Activated CD8-positive, alpha-beta memory T cell treated with anti-CD3 and anti-CD28 coated beads, Interleukin-2, amount 10 ng/mL, durations not matched to agents 7 days and 5 days (primary cell): ENCODE measurements around the gene SNAP91. TPM values are rescaled to one million over a fixed set of nuclear protein-coding genes. Genes with fewer than 3 reads are reported as not detected.
A peak's percentile ranks its signal among the peaks of the same experiment; 100 is the strongest.
"Not testable (repeated sequence)": the region's sequence is repeated elsewhere in the genome, so short reads cannot be mapped to it uniquely, and the experiment has no call there.

Experiments used
- ATAC-seq: fragments of 150-1000 bp; cut with Tn5 transposase; one replicate; pipeline ENCODE4 v1.10.0; 2021; ENCODE audit warnings: moderate library complexity
- CTCF ChIA-PET: fragments of 350-600 bp; sonication (Branson Sonifier 250); formaldehyde crosslinking; loops from one replicate; lab custom pipeline; 2021; ENCODE audit warnings: antibody characterized with exemption; lab: Charles Lee
- DNase-seq: peaks from one replicate; pipeline ENCODE4 v3.0.0-alpha.2; 2020
- H3K27ac Mint-ChIP-seq: one replicate; pipeline ENCODE4 v1.8.0; 2021; ENCODE audit warnings: mild to moderate bottlenecking, mixed read lengths
- H3K27me3 Mint-ChIP-seq: one replicate; pipeline ENCODE4 v1.8.0; 2021; ENCODE audit warnings: mixed read lengths
- H3K36me3 Mint-ChIP-seq: one replicate; pipeline ENCODE4 v1.8.0; 2021; ENCODE audit warnings: mild to moderate bottlenecking, mixed read lengths
- H3K4me1 Mint-ChIP-seq: one replicate; pipeline ENCODE4 v1.8.0; 2021; ENCODE audit warnings: mixed read lengths
- H3K4me3 Mint-ChIP-seq: one replicate; pipeline ENCODE4 v1.8.0; 2021; ENCODE audit warnings: mild to moderate bottlenecking, moderate library complexity, mixed read lengths
- H3K9me3 Mint-ChIP-seq: one replicate; pipeline ENCODE4 v1.8.0; 2022; ENCODE audit warnings: low read depth, mixed read lengths
- total RNA-seq, 2 experiments: library from RNA; stranded (reverse); gene quantifications; one replicate each; pipeline ENCODE4 v1.2.3, GENCODE V29; 2021

Gene SNAP91
- total RNA-seq, 2 experiments from 2014 or later = not detected

- Mint-ChIP-seq H3K36me3 (no peaks in the 10 kb centered on the region), H3K27me3 (peaks cover 4% of the 10 kb centered on the region), H3K9me3 (no peaks in the 10 kb centered on the region), H3K4me3 (no peak overlapping the region), H3K27ac (no peak overlapping the region), H3K4me1 (no peaks in the 10 kb centered on the region)
- DNase-seq = no peak
- CTCF ChIA-PET = no interaction called here
- ATAC-seq = no peak
These were observed 103.4 kb downstream of the SNAP91 start for GRCh38 chr6:83605517-83605916.

GRCh38 chr6:83603551-83603950 is 105.3 kb downstream of the SNAP91 start:
- H3K27ac Mint-ChIP-seq = no peak overlapping the region
- CTCF ChIA-PET = no interaction called here
- H3K9me3 Mint-ChIP-seq = no peaks in the 10 kb centered on the region
- no peaks in the 10 kb centered on the region for H3K4me1 Mint-ChIP-seq
- no peaks in the 10 kb centered on the region for H3K36me3 Mint-ChIP-seq
- ATAC-seq (no peak), DNase-seq (no peak)
- H3K4me3 Mint-ChIP-seq = no peak overlapping the region
- H3K27me3 Mint-ChIP-seq = peaks cover 2% of the 10 kb centered on the region

GRCh38 chr6:83601119-83601518 is 107.8 kb downstream of the SNAP91 start:
- Mint-ChIP-seq H3K4me3 (no peak overlapping the region), H3K27ac (no peak overlapping the region), H3K36me3 (no peaks in the 10 kb centered on the region), H3K27me3 (no peaks in the 10 kb centered on the region), H3K4me1 (no peaks in the 10 kb centered on the region), H3K9me3 (no peaks in the 10 kb centered on the region)
- CTCF ChIA-PET = no interaction called here
- no peak for DNase-seq
- ATAC-seq = no peak

- DNase-seq (no peak), ATAC-seq (no peak)
- H3K4me3 Mint-ChIP-seq = no peak overlapping the region
- CTCF ChIA-PET = no interaction called here
- H3K4me1 Mint-ChIP-seq = no peaks in the 10 kb centered on the region
- H3K36me3 Mint-ChIP-seq = no peaks in the 10 kb centered on the region
- no peak overlapping the region for H3K27ac Mint-ChIP-seq
- no peaks in the 10 kb centered on the region for H3K9me3 Mint-ChIP-seq
- H3K27me3 Mint-ChIP-seq = no peaks in the 10 kb centered on the region
These were observed 108.4 kb downstream of the SNAP91 start for GRCh38 chr6:83600459-83600858.

- CTCF ChIA-PET = no interaction called here
- ATAC-seq = no peak
These were observed 111.4 kb downstream of the SNAP91 start for GRCh38 chr6:83597511-83597910.

GRCh38 chr6:83597051-83597450 is 111.8 kb downstream of the SNAP91 start:
- ATAC-seq = no peak
- no peak overlapping the region for H3K4me3 Mint-ChIP-seq
- DNase-seq = no peak
- H3K9me3 Mint-ChIP-seq = no peaks in the 10 kb centered on the region
- no peaks in the 10 kb centered on the region for H3K36me3 Mint-ChIP-seq
- H3K4me1 Mint-ChIP-seq = peaks cover 2% of the 10 kb centered on the region
- CTCF ChIA-PET = no interaction called here
- no peak overlapping the region for H3K27ac Mint-ChIP-seq
- no peaks in the 10 kb centered on the region for H3K27me3 Mint-ChIP-seq

More at GRCh38 chr6:83597511-83597910, 111.4 kb downstream of the SNAP91 start:
- no peak overlapping the region for H3K27ac Mint-ChIP-seq
- no peaks in the 10 kb centered on the region for H3K27me3 Mint-ChIP-seq
- H3K4me1 Mint-ChIP-seq = peaks cover 2% of the 10 kb centered on the region
- H3K9me3 Mint-ChIP-seq = no peaks in the 10 kb centered on the region
- DNase-seq = no peak
- no peaks in the 10 kb centered on the region for H3K36me3 Mint-ChIP-seq
- no peak overlapping the region for H3K4me3 Mint-ChIP-seq

GRCh38 chr6:83594941-83595340 is 114.0 kb downstream of the SNAP91 start:
- Mint-ChIP-seq H3K36me3 (no peaks in the 10 kb centered on the region), H3K27me3 (no peaks in the 10 kb centered on the region), H3K9me3 (no peaks in the 10 kb centered on the region), H3K4me1 (peaks cover 2% of the 10 kb centered on the region), H3K27ac (no peak overlapping the region), H3K4me3 (no peak overlapping the region)
- DNase-seq = no peak
- CTCF ChIA-PET = no interaction called here
- ATAC-seq = no peak

- ATAC-seq (no peak), DNase-seq (no peak)
- H3K4me1 Mint-ChIP-seq = peaks cover 2% of the 10 kb centered on the region
- H3K36me3 Mint-ChIP-seq = no peaks in the 10 kb centered on the region
- no peak overlapping the region for H3K27ac Mint-ChIP-seq
- no peaks in the 10 kb centered on the region for H3K9me3 Mint-ChIP-seq
- CTCF ChIA-PET = no interaction called here
- no peaks in the 10 kb centered on the region for H3K27me3 Mint-ChIP-seq
- no peak overlapping the region for H3K4me3 Mint-ChIP-seq
These were observed 115.5 kb downstream of the SNAP91 start for GRCh38 chr6:83593395-83593785.

GRCh38 chr6:83592770-83593394 is 116.0 kb downstream of the SNAP91 start:
- peaks cover 2% of the 10 kb centered on the region for H3K4me1 Mint-ChIP-seq
- DNase-seq (no peak), ATAC-seq (peak; percentile 51)
- no peaks in the 10 kb centered on the region for H3K27me3 Mint-ChIP-seq
- H3K4me3 Mint-ChIP-seq = peak overlapping the region; percentile 12
- CTCF ChIA-PET = no interaction called here
- no peaks in the 10 kb centered on the region for H3K36me3 Mint-ChIP-seq
- no peak overlapping the region for H3K27ac Mint-ChIP-seq
- no peaks in the 10 kb centered on the region for H3K9me3 Mint-ChIP-seq

GRCh38 chr6:83590416-83590815 is 118.5 kb downstream of the SNAP91 start:
- H3K27me3 Mint-ChIP-seq = no peaks in the 10 kb centered on the region
- CTCF ChIA-PET = no interaction called here
- no peaks in the 10 kb centered on the region for H3K36me3 Mint-ChIP-seq
- no peak for ATAC-seq
- peaks cover 2% of the 10 kb centered on the region for H3K4me1 Mint-ChIP-seq
- H3K9me3 Mint-ChIP-seq = no peaks in the 10 kb centered on the region
- no peak for DNase-seq
- no peak overlapping the region for H3K4me3 Mint-ChIP-seq
- no peak overlapping the region for H3K27ac Mint-ChIP-seq

- Mint-ChIP-seq H3K27me3 (no peaks in the 10 kb centered on the region), H3K9me3 (no peaks in the 10 kb centered on the region), H3K4me1 (peaks cover 2% of the 10 kb centered on the region), H3K36me3 (no peaks in the 10 kb centered on the region), H3K4me3 (no peak overlapping the region), H3K27ac (no peak overlapping the region)
- no peak for DNase-seq
- CTCF ChIA-PET = no interaction called here
- no peak for ATAC-seq
These were observed 119.8 kb downstream of the SNAP91 start for GRCh38 chr6:83589076-83589475.

- Mint-ChIP-seq H3K27me3 (peaks cover 4% of the 10 kb centered on the region), H3K4me1 (no peaks in the 10 kb centered on the region), H3K9me3 (no peaks in the 10 kb centered on the region), H3K4me3 (no peak overlapping the region), H3K36me3 (no peaks in the 10 kb centered on the region), H3K27ac (no peak overlapping the region)
- CTCF ChIA-PET = no interaction called here
- no peak for ATAC-seq
- no peak for DNase-seq
These were observed 130.8 kb downstream of the SNAP91 start for GRCh38 chr6:83578057-83578456.

GRCh38 chr6:83574783-83575182 is 134.1 kb downstream of the SNAP91 start:
- no peaks in the 10 kb centered on the region for H3K36me3 Mint-ChIP-seq
- H3K4me1 Mint-ChIP-seq = no peaks in the 10 kb centered on the region
- CTCF ChIA-PET = no interaction called here
- H3K9me3 Mint-ChIP-seq = no peaks in the 10 kb centered on the region
- H3K4me3 Mint-ChIP-seq = no peak overlapping the region
- H3K27ac Mint-ChIP-seq = no peak overlapping the region
- peaks cover 2% of the 10 kb centered on the region for H3K27me3 Mint-ChIP-seq
- ATAC-seq = no peak
- DNase-seq = no peak

GRCh38 chr6:83571663-83572185 is 137.2 kb downstream of the SNAP91 start:
- H3K27me3 Mint-ChIP-seq, DNase-seq, H3K27ac Mint-ChIP-seq, H3K4me1 Mint-ChIP-seq, CTCF ChIA-PET, H3K4me3 Mint-ChIP-seq, ATAC-seq, H3K36me3 Mint-ChIP-seq, H3K9me3 Mint-ChIP-seq: not testable (repeated sequence)
